ENCODE measurements around the gene LONRF3.

GRCh38 chrX:118941147-118941546, 33.3 kb upstream of the LONRF3 start:
- TF ChIP-seq, protein P1, sequence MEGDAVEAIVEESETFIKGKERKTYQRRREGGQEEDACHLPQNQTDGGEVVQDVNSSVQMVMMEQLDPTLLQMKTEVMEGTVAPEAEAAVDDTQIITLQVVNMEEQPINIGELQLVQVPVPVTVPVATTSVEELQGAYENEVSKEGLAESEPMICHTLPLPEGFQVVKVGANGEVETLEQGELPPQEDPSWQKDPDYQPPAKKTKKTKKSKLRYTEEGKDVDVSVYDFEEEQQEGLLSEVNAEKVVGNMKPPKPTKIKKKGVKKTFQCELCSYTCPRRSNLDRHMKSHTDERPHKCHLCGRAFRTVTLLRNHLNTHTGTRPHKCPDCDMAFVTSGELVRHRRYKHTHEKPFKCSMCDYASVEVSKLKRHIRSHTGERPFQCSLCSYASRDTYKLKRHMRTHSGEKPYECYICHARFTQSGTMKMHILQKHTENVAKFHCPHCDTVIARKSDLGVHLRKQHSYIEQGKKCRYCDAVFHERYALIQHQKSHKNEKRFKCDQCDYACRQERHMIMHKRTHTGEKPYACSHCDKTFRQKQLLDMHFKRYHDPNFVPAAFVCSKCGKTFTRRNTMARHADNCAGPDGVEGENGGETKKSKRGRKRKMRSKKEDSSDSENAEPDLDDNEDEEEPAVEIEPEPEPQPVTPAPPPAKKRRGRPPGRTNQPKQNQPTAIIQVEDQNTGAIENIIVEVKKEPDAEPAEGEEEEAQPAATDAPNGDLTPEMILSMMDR (IDR thresholded peaks at IDR 0.05): no peak
- TF ChIP-seq POLR2A (IDR thresholded peaks at IDR 0.05): no peak

Measured in adrenal gland (tissue), 5 donors.